Fibroblast of skin of scalp (primary cell): ENCODE measurements around the gene KLF16. TPM values are rescaled to one million over a fixed set of nuclear protein-coding genes. Genes with fewer than 3 reads are reported as not detected.
"Not testable (repeated sequence)": the region's sequence is repeated elsewhere in the genome, so short reads cannot be mapped to it uniquely, and the experiment has no call there.

Experiments
- DNase-seq: peaks from one replicate; pipeline ENCODE4 v3.0.0-alpha.2; 2013
- polyA plus RNA-seq, 2 experiments: library from polyadenylated mRNA; unstranded; fragments of 120-200 nt; gene quantifications; one replicate each; pipeline ENCODE4 v1.2.1, GENCODE V29; 2013; ENCODE audit not compliant: insufficient read length in 2 of 2

The KLF16 gene
- 22.8 TPM for polyA plus RNA-seq (2013, experiment 1 of 2; ENCODE audit: insufficient read length)
- 26.4 TPM for polyA plus RNA-seq (2013, experiment 2 of 2; ENCODE audit: insufficient read length)

GRCh38 chr19:1863328-1863637 lies at the start of gene KLF16:
TSS of gene KLF16 (minus strand) at chr19:1863579. CDS start at chr19:1863497, 82 bp downstream.
- no peak for DNase-seq

- no peak for DNase-seq
These were observed 49.6 kb upstream of the KLF16 start for GRCh38 chr19:1912760-1913505.

DNA sequence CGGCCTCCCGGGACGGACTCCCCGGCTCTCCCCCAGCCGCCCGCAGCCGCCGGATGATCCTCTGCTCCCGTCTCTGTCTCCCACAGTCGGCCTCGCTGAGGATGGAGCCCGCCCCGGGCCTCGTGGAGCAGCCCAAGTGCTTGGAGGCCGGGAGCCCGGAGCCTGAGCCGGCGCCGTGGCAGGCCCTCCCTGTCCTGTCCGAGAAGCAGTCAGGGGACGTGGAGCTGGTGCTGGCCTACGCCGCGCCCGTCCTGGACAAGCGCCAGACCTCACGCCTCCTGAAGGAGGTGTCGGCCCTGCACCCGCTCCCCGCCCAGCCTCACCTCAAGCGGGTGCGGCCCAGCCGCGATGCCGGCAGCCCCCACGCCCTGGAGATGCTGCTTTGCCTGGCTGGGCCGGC lies 48.6 kb upstream of the KLF16 start:
- DNase-seq, result no peak

GRCh38 chr19:1911098-1911497 lies 47.7 kb upstream of the KLF16 start:
- no peak for DNase-seq

DNA sequence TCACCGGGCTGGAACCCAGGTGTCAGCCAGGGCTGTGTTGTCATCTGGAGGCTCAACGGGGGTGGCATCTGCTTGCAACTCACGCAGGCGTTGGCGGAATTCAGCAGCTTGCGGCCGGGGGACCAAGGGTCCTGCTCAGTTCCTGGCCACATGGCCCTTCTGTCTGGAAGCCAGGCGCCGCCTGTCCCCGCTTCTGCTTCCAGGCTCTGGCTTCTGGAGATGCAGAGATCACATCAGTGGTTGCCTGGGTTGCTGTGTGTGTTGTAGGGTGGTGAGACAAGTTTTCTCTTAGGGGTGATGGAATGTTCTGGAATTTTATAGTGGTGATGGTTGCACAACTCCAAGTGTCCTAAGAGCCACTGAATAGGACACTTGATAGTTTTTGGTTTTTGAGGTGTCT lies 46.8 kb upstream of the KLF16 start:
- DNase-seq, result peak; percentile 32

DNA sequence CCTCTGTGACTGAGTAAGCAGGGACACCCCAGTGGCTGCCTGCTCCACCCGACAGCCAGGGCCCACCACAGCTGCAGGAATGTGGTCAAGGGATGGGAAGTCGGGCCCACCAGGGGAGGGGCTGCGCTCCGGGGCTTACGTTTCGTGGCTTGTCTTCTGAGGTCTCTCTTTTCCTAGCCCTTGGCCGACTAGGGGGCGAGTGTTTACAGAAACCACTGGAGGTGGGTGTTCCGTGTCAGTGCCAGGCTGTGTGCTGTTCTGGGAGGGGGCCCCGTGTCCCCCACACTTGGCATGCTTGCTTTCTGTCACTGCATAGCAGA lies 46.3 kb upstream of the KLF16 start:
- no peak for DNase-seq

DNA sequence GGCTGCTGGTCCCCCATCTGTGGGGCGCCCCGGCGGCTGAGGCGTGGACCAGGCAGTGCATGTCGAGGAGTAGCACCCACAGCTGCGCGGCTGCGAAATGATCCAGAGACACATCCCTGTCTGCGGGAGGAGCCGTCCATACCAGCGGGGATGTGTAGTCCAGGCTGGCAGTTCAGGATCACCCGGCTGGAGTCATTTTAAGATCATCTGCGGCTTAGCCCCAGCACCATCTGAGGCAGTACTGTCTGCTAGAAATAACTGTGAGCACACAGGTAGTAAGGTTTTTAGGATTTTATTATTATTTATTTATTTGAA lies 44.9 kb upstream of the KLF16 start:
- DNase-seq, result no peak

GRCh38 chr19:1907563-1908363 lies 44.4 kb upstream of the KLF16 start:
- no peak for DNase-seq

- no peak for DNase-seq
These were observed 43.7 kb upstream of the KLF16 start for GRCh38 chr19:1906985-1907562.

GRCh38 chr19:1905863-1906375 lies 42.5 kb upstream of the KLF16 start:
- DNase-seq, result no peak

DNA sequence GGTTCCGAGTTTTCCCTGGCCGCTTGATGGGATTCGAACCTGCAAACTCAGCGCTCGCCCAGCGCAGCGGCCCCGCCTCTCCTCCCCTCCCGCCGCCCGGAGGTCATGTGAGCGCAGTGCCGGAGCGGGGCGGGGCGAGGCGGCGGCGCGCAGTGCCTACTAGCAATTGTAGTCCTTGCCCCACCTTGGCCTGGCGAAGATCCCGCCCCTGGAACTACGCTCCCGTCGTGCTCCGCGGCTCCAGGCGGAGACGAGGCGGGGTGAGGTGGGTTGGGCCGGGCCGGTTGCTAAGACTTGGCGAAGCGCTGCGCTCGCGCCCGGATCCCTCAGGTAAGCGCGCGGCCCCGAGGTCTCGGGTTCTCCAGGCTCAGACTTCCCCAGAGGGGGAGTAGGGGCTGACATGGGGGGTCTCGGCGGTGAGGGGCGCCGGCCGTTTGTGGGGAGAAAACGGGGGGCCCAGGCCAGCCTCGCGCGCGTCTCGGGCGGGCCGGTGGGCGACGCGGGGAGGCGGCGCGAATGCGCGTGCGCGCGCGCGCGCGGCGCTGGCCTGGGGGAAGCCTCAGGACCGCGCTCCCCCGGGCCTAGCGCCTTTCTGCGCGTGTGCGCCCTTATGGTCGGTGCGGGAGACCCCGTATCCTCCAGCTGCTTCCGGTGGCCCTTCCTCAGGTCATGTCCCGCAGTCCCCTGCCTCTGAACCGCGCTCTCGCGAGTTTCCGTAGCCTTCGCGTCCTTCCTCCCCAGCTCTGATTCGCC lies 41.9 kb upstream of the KLF16 start, which contains the start of the genes ADAT3 and SCAMP4:
ADAT3 (plus strand) TSS at position 290 of the 753 bp plus-strand sequence. CDS start 6,649 bp downstream, outside the sequence.
SCAMP4 (plus strand) TSS at position 290 of the 753 bp plus-strand sequence. CDS start 9,621 bp downstream, outside the sequence.
- peak; percentile 99 for DNase-seq

DNA sequence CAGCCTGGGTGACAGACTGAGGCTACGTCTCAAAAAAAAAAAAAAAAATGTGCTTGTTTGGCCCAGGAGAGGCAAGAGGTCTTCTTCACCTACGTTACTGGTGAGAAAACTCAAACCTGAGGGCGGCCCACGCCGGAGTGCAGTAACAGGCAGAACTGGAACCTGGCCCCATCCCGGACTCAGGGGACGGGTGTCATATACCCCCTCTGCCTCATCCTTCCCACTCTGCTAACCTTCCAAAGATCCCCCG lies 41.4 kb upstream of the KLF16 start:
- no peak for DNase-seq

DNA sequence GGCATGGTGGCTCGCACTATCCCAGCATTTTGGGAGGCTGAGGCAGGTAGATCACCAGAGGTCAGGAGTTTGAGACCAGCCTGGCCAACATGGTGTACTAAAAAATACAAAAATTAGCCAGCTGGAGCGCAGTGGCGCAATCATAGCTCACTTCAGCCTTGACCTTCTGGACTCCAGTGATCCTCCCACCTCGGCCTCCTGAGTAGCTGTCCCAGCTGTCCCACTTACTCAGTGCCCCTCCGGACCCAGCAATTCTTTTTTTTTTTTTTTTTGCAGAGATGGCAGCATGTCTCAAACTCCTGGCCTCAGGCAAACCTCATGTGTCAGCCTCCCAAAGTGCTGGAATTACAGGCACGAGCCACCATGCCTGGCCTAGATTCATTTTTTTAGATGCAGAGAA lies 39.5 kb upstream of the KLF16 start:
- no peak for DNase-seq

DNA sequence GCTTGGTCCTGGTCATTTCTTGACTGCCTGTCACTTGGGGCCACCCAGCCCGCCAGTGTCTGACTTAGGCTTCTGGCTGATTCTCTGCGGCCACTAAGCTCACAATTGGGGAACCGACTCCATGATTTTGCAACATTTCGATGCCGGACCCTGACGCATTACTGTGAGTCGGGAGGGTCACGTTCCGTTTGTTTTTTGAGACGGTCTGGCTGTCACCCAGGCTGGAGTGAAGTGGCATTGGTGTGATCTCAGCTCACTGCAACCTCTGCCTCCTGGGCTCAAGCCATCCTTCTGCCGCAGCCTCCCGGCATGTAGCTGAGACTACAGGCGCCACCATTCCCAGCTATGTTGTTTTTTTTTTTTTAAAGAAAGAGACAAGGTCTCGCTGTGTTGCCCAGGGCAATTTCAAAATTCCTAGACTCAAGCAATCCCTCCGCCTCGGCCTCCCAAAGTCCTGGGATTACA lies 38.6 kb upstream of the KLF16 start:
- DNase-seq, result no peak

GRCh38 chr19:1896508-1896907 lies 33.1 kb upstream of the KLF16 start:
- no peak for DNase-seq

GRCh38 chr19:1893791-1894190 lies 30.4 kb upstream of the KLF16 start:
- no peak for DNase-seq

DNA sequence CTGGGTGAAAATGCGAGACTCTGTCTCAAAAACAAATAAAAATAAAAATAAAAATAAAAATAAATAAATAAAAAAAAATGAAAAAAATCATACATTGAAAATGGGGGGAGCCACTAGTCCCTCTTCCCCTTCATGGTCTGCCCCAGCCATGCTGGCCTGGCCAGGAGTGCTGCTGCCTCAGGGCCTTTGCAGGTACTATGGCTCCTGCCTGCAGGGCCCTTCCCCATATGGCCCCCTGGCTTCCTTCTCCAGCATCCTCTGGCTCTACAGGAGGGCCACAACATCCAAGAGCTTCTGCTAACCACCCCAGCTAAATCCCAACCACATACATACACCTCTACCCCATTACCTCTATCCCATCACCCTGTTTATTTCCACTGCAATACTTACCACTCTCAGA lies 26.5 kb upstream of the KLF16 start:
- no peak for DNase-seq

DNA sequence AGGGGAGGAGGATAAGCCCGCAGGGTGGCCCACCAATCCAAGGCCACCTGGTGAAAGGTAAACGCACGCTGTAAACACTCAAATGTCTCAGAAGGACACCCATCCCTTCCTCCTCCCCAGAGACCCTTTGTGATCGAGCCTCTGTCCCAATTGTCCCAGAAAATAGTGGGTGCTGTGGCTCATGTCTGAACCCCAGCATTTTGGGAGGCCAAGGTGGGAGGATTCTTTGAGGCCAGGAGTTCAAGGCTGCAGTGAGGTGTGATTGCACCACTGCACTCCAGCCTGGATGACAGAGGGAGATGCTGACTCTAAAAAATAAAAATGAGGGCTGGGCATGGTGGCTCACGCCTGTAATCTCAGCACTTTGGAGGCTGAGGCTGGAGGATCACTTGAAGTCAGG lies 25.0 kb upstream of the KLF16 start:
- DNase-seq, result no peak

GRCh38 chr19:1886360-1886759 lies 23.0 kb upstream of the KLF16 start:
- not testable (repeated sequence) for DNase-seq

DNA sequence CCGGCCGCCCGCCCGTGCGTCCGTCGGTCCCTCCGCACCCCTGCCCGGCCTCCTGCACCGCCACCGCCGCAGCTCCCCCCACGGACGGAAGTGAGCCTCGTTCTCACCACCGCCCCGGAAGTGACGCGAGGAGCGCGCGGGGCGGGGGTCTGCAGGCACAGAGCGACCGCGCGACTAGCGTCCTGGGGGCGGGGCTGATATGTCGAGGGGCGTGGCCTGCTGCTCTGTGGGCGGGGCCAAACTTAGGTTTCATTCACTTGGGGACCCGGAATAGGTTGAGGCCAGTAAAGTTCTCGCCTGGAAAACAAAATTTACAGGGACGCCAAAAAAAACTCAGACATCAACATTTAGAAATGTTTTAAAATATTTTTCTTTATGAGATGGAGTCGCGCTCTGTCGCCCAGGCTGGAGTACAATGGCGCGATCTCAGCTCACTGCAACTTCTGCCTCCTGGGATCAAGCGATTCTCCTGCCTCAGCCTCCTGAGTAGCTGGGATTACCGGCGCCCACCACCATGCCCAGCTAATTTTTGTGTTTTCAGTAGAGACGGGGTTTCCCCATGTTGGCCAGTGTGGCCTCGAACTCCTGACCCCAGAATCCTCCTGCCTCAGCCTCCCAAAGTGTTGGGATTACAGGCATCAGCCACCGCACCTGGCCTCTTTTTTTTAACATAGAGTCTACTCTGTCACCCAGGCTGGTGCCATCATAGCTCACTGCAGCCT lies 22.2 kb upstream of the KLF16 start, which contains the start of gene ABHD17A:
ABHD17A (minus strand) TSS at position 99 of the 722 bp plus-strand sequence. CDS start 3,930 bp downstream, outside the sequence.
- peak; percentile 95 for DNase-seq

GRCh38 chr19:1884719-1885334 lies 21.4 kb upstream of the KLF16 start:
- no peak for DNase-seq

DNA sequence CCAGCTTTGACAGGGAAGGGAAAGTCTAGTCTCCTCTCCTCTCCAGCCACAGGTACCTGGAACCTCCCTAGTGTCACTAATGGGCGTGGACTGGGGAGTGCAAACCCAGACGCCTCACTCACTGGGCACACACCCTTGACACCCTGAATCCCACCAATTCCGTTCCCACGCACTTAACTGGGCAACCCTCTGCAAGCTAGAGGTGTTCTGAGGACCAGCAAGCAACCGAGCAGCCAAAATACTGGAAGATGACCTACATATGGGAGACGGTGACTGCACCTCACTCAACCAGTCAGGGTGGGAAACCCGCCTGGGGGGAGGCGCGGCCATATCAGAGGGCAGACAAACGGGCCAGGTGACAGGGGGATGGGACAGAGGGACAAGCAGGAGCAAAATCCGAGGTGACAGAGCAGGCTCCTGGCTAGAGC lies 20.9 kb upstream of the KLF16 start:
- DNase-seq, result no peak
